Ascending aorta (tissue), 2 donors: ENCODE results near the gene DPYD. TPM values are rescaled to one million over a fixed set of nuclear protein-coding genes. Genes with fewer than 3 reads are reported as not detected.
A peak's percentile ranks its signal among the peaks of the same experiment; 100 is the strongest.

Experiments used
- DNase-seq, 2 donors: peaks; one replicate each; pipeline ENCODE4 v3.0.0-alpha.2; 2019; ENCODE audit warnings: low spot score in 2 of 2
- H3K27ac ChIP-seq, 2 donors: fragments of 200-600 bp; sonication (generic); one replicate each; pipeline ENCODE4 v1.5.1; 2016 to 2017; ENCODE audit warnings: mild to moderate bottlenecking in 1 of 2
- H3K27me3 ChIP-seq: fragments of 200-600 bp; sonication (generic); one replicate; pipeline ENCODE4 v1.5.1; 2017
- H3K36me3 ChIP-seq, 2 donors: fragments of 200-600 bp; sonication (generic); one replicate each; pipeline ENCODE4 v1.5.1; 2016
- H3K4me1 ChIP-seq, 2 donors: fragments of 200-600 bp; sonication (generic); one replicate each; pipeline ENCODE4 v1.5.1; 2016 to 2017; ENCODE audit warnings: mild to moderate bottlenecking in 1 of 2
- H3K4me3 ChIP-seq, 2 donors: fragments of 200-600 bp; sonication (generic); one replicate each; pipeline ENCODE4 v1.5.1; 2016 to 2017; ENCODE audit warnings: mild to moderate bottlenecking in 1 of 2
- H3K9me3 ChIP-seq, 2 donors: fragments of 200-600 bp; sonication (generic); one replicate each; pipeline ENCODE4 v1.5.1; 2016
- CTCF ChIP-seq, 3 experiments: fragments of 200-600 bp in 2 of 3; fragments of 450-650 bp in 1 of 3; sonication (generic) in 2 of 3; IDR thresholded peaks; one replicate each; pipeline ENCODE4 v1.5.1; 2016 to 2019; ENCODE audit warnings: antibody characterized with exemption in 3 of 3, mild to moderate bottlenecking in 1 of 3, moderate library complexity in 1 of 3
- intact Hi-C: fragments of 100-400 bp; cut with DNase I; formaldehyde crosslinking; loops from one replicate; pipeline ENCODE4 v1.15.1; 2023
- total RNA-seq: library from RNA; depleted of rRNA; stranded (reverse); fragments of >200 nt; gene quantifications from one replicate; pipeline ENCODE4 v1.1.0, GENCODE V29; 2016

Gene DPYD
- total RNA-seq, 1 donor from 2014 or later, result 22.9 TPM

- TF ChIP-seq CTCF (IDR thresholded peaks at IDR 0.05), result no peak
- no peak for DNase-seq
- Histone ChIP-seq H3K27ac (peak overlapping the region in 1 of 2 donors; percentile 9), H3K4me1 (peaks cover 0 to 3% of the 10 kb centered on the region in 2 donors), H3K27me3 (no peaks in the 10 kb centered on the region), H3K4me3 (no peak overlapping the region), H3K36me3 (no peaks in the 10 kb centered on the region), H3K9me3 (no peaks in the 10 kb centered on the region)
- intact Hi-C loops, result no loop called here
Measured at GRCh38 chr1:97632776-97633175, 288.1 kb downstream of the DPYD start.

GRCh38 chr1:97632075-97632474 is 288.8 kb downstream of the DPYD start:
- H3K27me3 ChIP-seq, result no peaks in the 10 kb centered on the region
- no peak overlapping the region for H3K4me3 ChIP-seq
- no peaks in the 10 kb centered on the region for H3K36me3 ChIP-seq
- DNase-seq, result no peak
- H3K4me1 ChIP-seq, result peaks cover 0 to 3% of the 10 kb centered on the region in 2 donors
- no peaks in the 10 kb centered on the region for H3K9me3 ChIP-seq
- no peak overlapping the region for H3K27ac ChIP-seq
- intact Hi-C loops, result no loop called here
- no peak for TF ChIP-seq CTCF (IDR thresholded peaks at IDR 0.05)

GRCh38 chr1:97630948-97631347 is 289.9 kb downstream of the DPYD start:
- H3K27ac ChIP-seq, result no peak overlapping the region
- H3K9me3 ChIP-seq, result no peaks in the 10 kb centered on the region
- H3K4me3 ChIP-seq, result no peak overlapping the region
- no peaks in the 10 kb centered on the region for H3K36me3 ChIP-seq
- no peak for DNase-seq
- TF ChIP-seq CTCF (IDR thresholded peaks at IDR 0.05), result no peak
- H3K27me3 ChIP-seq, result no peaks in the 10 kb centered on the region
- H3K4me1 ChIP-seq, result peaks cover 0 to 3% of the 10 kb centered on the region in 2 donors
- intact Hi-C loops, result no loop called here

GRCh38 chr1:97630281-97630680 is 290.6 kb downstream of the DPYD start:
- H3K9me3 ChIP-seq, result no peaks in the 10 kb centered on the region
- no peak overlapping the region for H3K27ac ChIP-seq
- peaks cover 0 to 3% of the 10 kb centered on the region in 2 donors for H3K4me1 ChIP-seq
- H3K27me3 ChIP-seq, result no peaks in the 10 kb centered on the region
- no peak for DNase-seq
- H3K36me3 ChIP-seq, result no peaks in the 10 kb centered on the region
- intact Hi-C loops, result no loop called here
- no peak for TF ChIP-seq CTCF (IDR thresholded peaks at IDR 0.05)
- H3K4me3 ChIP-seq, result no peak overlapping the region

- Histone ChIP-seq H3K27me3 (no peaks in the 10 kb centered on the region), H3K9me3 (no peaks in the 10 kb centered on the region), H3K36me3 (no peaks in the 10 kb centered on the region), H3K4me3 (no peak overlapping the region), H3K27ac (no peak overlapping the region), H3K4me1 (no peaks in the 10 kb centered on the region)
- TF ChIP-seq CTCF (IDR thresholded peaks at IDR 0.05), result no peak
- intact Hi-C loops, result no loop called here
- DNase-seq, result no peak
Measured at GRCh38 chr1:97623220-97623619, 297.6 kb downstream of the DPYD start.

- H3K4me1 ChIP-seq, result no peaks in the 10 kb centered on the region
- no peak overlapping the region for H3K27ac ChIP-seq
- intact Hi-C loops, result no loop called here
- H3K36me3 ChIP-seq, result no peaks in the 10 kb centered on the region
- no peaks in the 10 kb centered on the region for H3K27me3 ChIP-seq
- no peak overlapping the region for H3K4me3 ChIP-seq
- H3K9me3 ChIP-seq, result no peaks in the 10 kb centered on the region
- TF ChIP-seq CTCF (IDR thresholded peaks at IDR 0.05), result no peak
- DNase-seq, result no peak
Measured at GRCh38 chr1:97621955-97622354, 298.9 kb downstream of the DPYD start.
